H7 (cell line): Measurements from ENCODE around the gene HTR2C. TPM values are rescaled to one million over a fixed set of nuclear protein-coding genes. Genes with fewer than 3 reads are reported as not detected.
A peak's percentile ranks its signal among the peaks of the same experiment; 100 is the strongest.
"Not testable (repeated sequence)": the region's sequence is repeated elsewhere in the genome, so short reads cannot be mapped to it uniquely, and the experiment has no call there.

ENCODE experiments used
- DNase-seq: peaks from one replicate; pipeline ENCODE4 v3.0.0; 2012
- H3K27me3 ChIP-seq: 2 replicates; pipeline ENCODE4 v1.6.0; 2011; ENCODE audit warnings: mild to moderate bottlenecking, low read length; ENCODE audit not compliant: control insufficient read depth, insufficient read depth
- H3K36me3 ChIP-seq: replicated peaks from 2 replicates; pipeline ENCODE4 v1.5.1; 2011; ENCODE audit warnings: low read length; ENCODE audit not compliant: control insufficient read depth, insufficient read depth
- H3K4me3 ChIP-seq: 2 replicates; pipeline ENCODE4 v1.5.1; 2011; ENCODE audit warnings: low read depth, mild to moderate bottlenecking, control low read depth, low read length, moderate library complexity; ENCODE audit not compliant: insufficient read depth
- total RNA-seq: library from RNA; depleted of rRNA; stranded (reverse); fragments of >200 nt; shearing (Covaris generic); gene quantifications from 2 replicates; pipeline ENCODE4 v1.2.3, GENCODE V29; 2014; rRNA removed

HTR2C gene
- 3.2 and 4.5 TPM in 2 replicates for total RNA-seq

GRCh38 chrX:114583646-114584374, at the start of gene HTR2C:
TSS of gene HTR2C (plus strand) at chrX:114584086. CDS start at chrX:114726937, 142,851 bp downstream.
- peaks cover 55% of the 10 kb centered on the region for H3K27me3 ChIP-seq
- H3K4me3 ChIP-seq: peak within 1 kb of the TSS; percentile 59

GRCh38 chrX:114580336-114580735, 3.5 kb upstream of the HTR2C start:
- H3K36me3 ChIP-seq: no peaks in the 10 kb centered on the region
- peak; percentile 46 for DNase-seq
- no peak overlapping the region for H3K4me3 ChIP-seq
- peaks cover 48% of the 10 kb centered on the region for H3K27me3 ChIP-seq

More at GRCh38 chrX:114583646-114584374, at the start of gene HTR2C:
- H3K36me3 ChIP-seq: no peaks in the 10 kb centered on the region
- DNase-seq: peak; percentile 75

GRCh38 chrX:114581528-114582263, 2.2 kb upstream of the HTR2C start:
- peaks cover 55% of the 10 kb centered on the region for H3K27me3 ChIP-seq
- peak overlapping the region; percentile 28 for H3K4me3 ChIP-seq
- no peaks in the 10 kb centered on the region for H3K36me3 ChIP-seq
- DNase-seq: peak; percentile 68

GRCh38 chrX:114582264-114582632, 1.6 kb upstream of the HTR2C start:
- Histone ChIP-seq H3K27me3 (peaks cover 55% of the 10 kb centered on the region), H3K4me3 (peak overlapping the region; percentile 19; the same call in 1 of the 2 replicates), H3K36me3 (no peaks in the 10 kb centered on the region)
- no peak for DNase-seq

GRCh38 chrX:114582698-114583395, 1.0 kb upstream of the HTR2C start:
- H3K4me3 ChIP-seq: peak overlapping the region; percentile 19; the same call in 1 of the 2 replicates
- no peaks in the 10 kb centered on the region for H3K36me3 ChIP-seq
- DNase-seq: peak; percentile 73
- H3K27me3 ChIP-seq: peaks cover 55% of the 10 kb centered on the region

GRCh38 chrX:114584375-114584943, 573 bp downstream of the HTR2C start:
- H3K27me3 ChIP-seq: peaks cover 55% of the 10 kb centered on the region
- H3K4me3 ChIP-seq: peak overlapping the region; percentile 59
- DNase-seq: peak; percentile 79
- H3K36me3 ChIP-seq: no peaks in the 10 kb centered on the region

GRCh38 chrX:114584983-114585842, 1.3 kb downstream of the HTR2C start:
- Histone ChIP-seq H3K36me3 (no peaks in the 10 kb centered on the region), H3K4me3 (peak overlapping the region; percentile 59), H3K27me3 (peaks cover 55% of the 10 kb centered on the region)
- no peak for DNase-seq

GRCh38 chrX:114591121-114591520, 7.2 kb downstream of the HTR2C start:
- DNase-seq: no peak
- no peaks in the 10 kb centered on the region; the same call in none of the 2 replicates for H3K36me3 ChIP-seq
- H3K27me3 ChIP-seq: no peaks in the 10 kb centered on the region; the same call in 1 of the 2 replicates
- no peak overlapping the region for H3K4me3 ChIP-seq

- no peaks in the 10 kb centered on the region for H3K27me3 ChIP-seq
- H3K36me3 ChIP-seq: peaks cover 4% of the 10 kb centered on the region
- no peak for DNase-seq
- peak overlapping the region; percentile 4; the same call in 1 of the 2 replicates for H3K4me3 ChIP-seq
Measured at GRCh38 chrX:114599305-114599704, 15.4 kb downstream of the HTR2C start.

- DNase-seq: no peak
- peak overlapping the region; percentile 29 for H3K4me3 ChIP-seq
Measured at GRCh38 chrX:114599911-114600310, 16.0 kb downstream of the HTR2C start.

GRCh38 chrX:114606619-114607018, 22.7 kb downstream of the HTR2C start:
- H3K4me3 ChIP-seq: peak overlapping the region; percentile 70
- DNase-seq, H3K36me3 ChIP-seq, H3K27me3 ChIP-seq: not testable (repeated sequence)

More at GRCh38 chrX:114599911-114600310, 16.0 kb downstream of the HTR2C start:
- Histone ChIP-seq H3K27me3 (no peaks in the 10 kb centered on the region), H3K36me3 (peaks cover 4% of the 10 kb centered on the region)

GRCh38 chrX:114611018-114611619, 27.2 kb downstream of the HTR2C start:
- Histone ChIP-seq H3K36me3 (no peaks in the 10 kb centered on the region), H3K27me3 (no peaks in the 10 kb centered on the region), H3K4me3 (no peak overlapping the region)
- DNase-seq: peak; percentile 22

GRCh38 chrX:114615765-114616164, 31.9 kb downstream of the HTR2C start:
- DNase-seq: no peak
- Histone ChIP-seq H3K27me3 (no peaks in the 10 kb centered on the region), H3K36me3 (no peaks in the 10 kb centered on the region), H3K4me3 (no peak overlapping the region)
